HepG2 (cell line): ENCODE data around the gene FBXW12. TPM values are rescaled to one million over a fixed set of nuclear protein-coding genes. Genes with fewer than 3 reads are reported as not detected.

Experiments
- ARNT2 ChIP-seq: sonication (generic); formaldehyde crosslinking; IDR thresholded peaks from 2 replicates; pipeline ENCODE4 v1.8.0; 2022; ENCODE audit warnings: mild to moderate bottlenecking, low read depth, missing genetic modification reagents, moderate library complexity
- CCAR2 ChIP-seq: fragments of 200-400 bp; formaldehyde crosslinking; optimal IDR thresholded peaks from 2 replicates; pipeline ENCODE3; 2018; ENCODE audit warnings: low read depth, mild to moderate bottlenecking, low read length, moderate library complexity
- ERF ChIP-seq: IDR thresholded peaks from 2 replicates; pipeline ENCODE4 v1.6.1; 2018; ENCODE audit warnings: missing biosample characterization, missing genetic modification reagents
- GFI1 ChIP-seq: sonication (generic); formaldehyde crosslinking; IDR thresholded peaks from 2 replicates; pipeline ENCODE4 v1.5.0; 2020; ENCODE audit warnings: missing genetic modification reagents, mild to moderate bottlenecking, borderline replicate concordance
- MZF1 ChIP-seq: sonication (generic); formaldehyde crosslinking; IDR thresholded peaks from 2 replicates; pipeline ENCODE4 v1.8.1; 2023; ENCODE audit warnings: mild to moderate bottlenecking, missing genetic modification reagents, borderline replicate concordance
- NFRKB ChIP-seq: fragments of 450-650 bp; IDR thresholded peaks from 2 replicates; pipeline ENCODE4 v1.6.1; 2017
- RCOR2 ChIP-seq: IDR thresholded peaks from 2 replicates; pipeline ENCODE4 v1.6.1; 2016; ENCODE audit warnings: missing biosample characterization, missing genetic modification reagents
- ZFP36L1 ChIP-seq: sonication (generic); formaldehyde crosslinking; IDR thresholded peaks from 2 replicates; pipeline ENCODE4 v1.8.0; 2022; ENCODE audit warnings: mild to moderate bottlenecking, missing genetic modification reagents, moderate library complexity
- ZNF615 ChIP-seq: sonication (generic); formaldehyde crosslinking; IDR thresholded peaks from 2 replicates; pipeline ENCODE4 v1.5.0; 2020; ENCODE audit warnings: mild to moderate bottlenecking, missing genetic modification reagents, borderline replicate concordance
- ZNF850 ChIP-seq: sonication (generic); formaldehyde crosslinking; conservative IDR thresholded peaks from 2 replicates; pipeline ENCODE4 v1.9.0; 2021; ENCODE audit warnings: mild to moderate bottlenecking, missing genetic modification reagents
- polyA plus RNA-seq, 8 experiments: library from polyadenylated mRNA; depleted of rRNA in 3 of 8; stranded (reverse) in 7 of 8; unstranded in 1 of 8; fragments of >200 nt; fragmentation: Illumina TruSeq in 4 of 8; extraction: Trizol in 4 of 8; gene quantifications; 2 replicates each; pipeline versions ENCODE4 v1.2.1 to v1.2.3, GENCODE V29; 2011 to 2016; ENCODE audit warnings: low read depth in 4 of 8, missing spikeins in 1 of 8, mixed read lengths in 1 of 8; ENCODE audit not compliant: insufficient read depth in 1 of 8
- total RNA-seq, 5 experiments: library from RNA; depleted of rRNA; stranded (reverse); fragments of >200 nt; fragmentation: Illumina TruSeq; extraction: Trizol; gene quantifications; 2 replicates each; pipeline ENCODE4 v1.2.3, GENCODE V29; 2016; ENCODE audit warnings: low read depth in 1 of 5
- TF ChIP-seq, protein P1 (sequence below): sonication (generic); formaldehyde crosslinking; IDR thresholded peaks from 2 replicates; pipeline ENCODE4 v1.5.0; 2020; ENCODE audit warnings: missing genetic modification reagents
- TF ChIP-seq, protein P2 (sequence below): sonication (generic); formaldehyde crosslinking; IDR thresholded peaks from 2 replicates; pipeline ENCODE4 v1.9.0; 2021; ENCODE audit warnings: mild to moderate bottlenecking, missing genetic modification reagents
- TF ChIP-seq, protein P3 (sequence below): sonication (generic); formaldehyde crosslinking; IDR thresholded peaks from 2 replicates; pipeline ENCODE4 v1.8.0; 2022; ENCODE audit warnings: missing genetic modification reagents, mild to moderate bottlenecking, moderate library complexity, borderline replicate concordance
- TF ChIP-seq, protein P4 (sequence below): sonication (generic); formaldehyde crosslinking; IDR thresholded peaks from 2 replicates; pipeline ENCODE4 v1.8.0; 2022; ENCODE audit warnings: mild to moderate bottlenecking, missing genetic modification reagents, borderline replicate concordance

Gene FBXW12
- total and polyA plus RNA-seq, 2 of the 13 experiments (the other 11 are each of a cell fraction or from before 2014, with no cell fraction given), result not detected

DNA sequence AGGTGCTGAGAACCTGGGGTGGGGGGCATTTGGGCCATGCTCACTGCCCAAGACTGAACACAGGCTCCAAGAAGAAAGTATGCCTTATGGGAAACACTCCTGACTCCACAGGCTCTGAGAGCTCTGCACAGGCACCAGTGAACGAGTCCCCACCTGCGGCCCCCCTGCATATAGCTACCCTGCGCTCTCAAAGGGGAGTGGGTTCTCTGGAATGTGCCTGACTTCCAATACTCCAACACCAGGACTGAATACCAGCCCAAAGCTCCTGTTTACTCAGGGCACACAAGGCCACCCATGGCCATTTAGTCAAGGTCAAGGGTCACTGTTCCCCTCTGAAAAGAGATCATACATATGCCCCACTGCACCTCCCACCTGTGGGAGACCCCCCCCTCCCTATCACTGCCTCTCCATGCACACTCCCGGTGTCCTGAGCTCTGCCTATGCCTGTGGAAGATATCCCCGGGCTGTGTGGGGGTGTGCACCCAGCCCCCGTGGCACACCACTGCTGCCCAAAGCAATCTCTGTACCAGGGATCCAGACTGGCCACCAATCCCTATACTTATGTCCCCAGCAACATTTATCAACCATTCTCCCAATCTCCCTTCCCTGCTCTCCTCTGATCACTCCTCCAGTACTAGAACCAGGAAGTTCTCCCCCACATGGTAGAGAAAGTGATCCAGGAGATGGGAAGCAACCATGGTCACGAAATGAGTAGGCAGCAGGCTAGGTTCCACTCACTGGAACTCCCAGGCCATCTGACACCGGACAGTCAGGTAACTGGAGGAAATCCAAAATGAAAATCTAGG lies 59.4 kb downstream of the FBXW12 start (continued):
- TF ChIP-seq, protein P1, sequence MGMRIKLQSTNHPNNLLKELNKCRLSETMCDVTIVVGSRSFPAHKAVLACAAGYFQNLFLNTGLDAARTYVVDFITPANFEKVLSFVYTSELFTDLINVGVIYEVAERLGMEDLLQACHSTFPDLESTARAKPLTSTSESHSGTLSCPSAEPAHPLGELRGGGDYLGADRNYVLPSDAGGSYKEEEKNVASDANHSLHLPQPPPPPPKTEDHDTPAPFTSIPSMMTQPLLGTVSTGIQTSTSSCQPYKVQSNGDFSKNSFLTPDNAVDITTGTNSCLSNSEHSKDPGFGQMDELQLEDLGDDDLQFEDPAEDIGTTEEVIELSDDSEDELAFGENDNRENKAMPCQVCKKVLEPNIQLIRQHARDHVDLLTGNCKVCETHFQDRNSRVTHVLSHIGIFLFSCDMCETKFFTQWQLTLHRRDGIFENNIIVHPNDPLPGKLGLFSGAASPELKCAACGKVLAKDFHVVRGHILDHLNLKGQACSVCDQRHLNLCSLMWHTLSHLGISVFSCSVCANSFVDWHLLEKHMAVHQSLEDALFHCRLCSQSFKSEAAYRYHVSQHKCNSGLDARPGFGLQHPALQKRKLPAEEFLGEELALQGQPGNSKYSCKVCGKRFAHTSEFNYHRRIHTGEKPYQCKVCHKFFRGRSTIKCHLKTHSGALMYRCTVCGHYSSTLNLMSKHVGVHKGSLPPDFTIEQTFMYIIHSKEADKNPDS (CRISPR knock-in tag), result peak; percentile 86; the same call in 1 of the 2 replicates
- TF ChIP-seq GFI1 (CRISPR knock-in tag) (peak; percentile 61), ZNF850 (CRISPR knock-in tag) (no peak), RCOR2 (CRISPR knock-in tag) (peak; percentile 32; the same call in 1 of the 2 replicates), NFRKB (no peak), MZF1 (CRISPR knock-in tag) (0 out of 2 replicates have a peak, but pooled peaks have one; percentile 21), ZNF615 (no peak), ARNT2 (CRISPR knock-in tag) (peak; percentile 46; the same call in 1 of the 2 replicates), ZFP36L1 (CRISPR knock-in tag) (no peak), ERF (peak; percentile 36; the same call in 1 of the 2 replicates), CCAR2 (no peak)
- TF ChIP-seq, protein P2, sequence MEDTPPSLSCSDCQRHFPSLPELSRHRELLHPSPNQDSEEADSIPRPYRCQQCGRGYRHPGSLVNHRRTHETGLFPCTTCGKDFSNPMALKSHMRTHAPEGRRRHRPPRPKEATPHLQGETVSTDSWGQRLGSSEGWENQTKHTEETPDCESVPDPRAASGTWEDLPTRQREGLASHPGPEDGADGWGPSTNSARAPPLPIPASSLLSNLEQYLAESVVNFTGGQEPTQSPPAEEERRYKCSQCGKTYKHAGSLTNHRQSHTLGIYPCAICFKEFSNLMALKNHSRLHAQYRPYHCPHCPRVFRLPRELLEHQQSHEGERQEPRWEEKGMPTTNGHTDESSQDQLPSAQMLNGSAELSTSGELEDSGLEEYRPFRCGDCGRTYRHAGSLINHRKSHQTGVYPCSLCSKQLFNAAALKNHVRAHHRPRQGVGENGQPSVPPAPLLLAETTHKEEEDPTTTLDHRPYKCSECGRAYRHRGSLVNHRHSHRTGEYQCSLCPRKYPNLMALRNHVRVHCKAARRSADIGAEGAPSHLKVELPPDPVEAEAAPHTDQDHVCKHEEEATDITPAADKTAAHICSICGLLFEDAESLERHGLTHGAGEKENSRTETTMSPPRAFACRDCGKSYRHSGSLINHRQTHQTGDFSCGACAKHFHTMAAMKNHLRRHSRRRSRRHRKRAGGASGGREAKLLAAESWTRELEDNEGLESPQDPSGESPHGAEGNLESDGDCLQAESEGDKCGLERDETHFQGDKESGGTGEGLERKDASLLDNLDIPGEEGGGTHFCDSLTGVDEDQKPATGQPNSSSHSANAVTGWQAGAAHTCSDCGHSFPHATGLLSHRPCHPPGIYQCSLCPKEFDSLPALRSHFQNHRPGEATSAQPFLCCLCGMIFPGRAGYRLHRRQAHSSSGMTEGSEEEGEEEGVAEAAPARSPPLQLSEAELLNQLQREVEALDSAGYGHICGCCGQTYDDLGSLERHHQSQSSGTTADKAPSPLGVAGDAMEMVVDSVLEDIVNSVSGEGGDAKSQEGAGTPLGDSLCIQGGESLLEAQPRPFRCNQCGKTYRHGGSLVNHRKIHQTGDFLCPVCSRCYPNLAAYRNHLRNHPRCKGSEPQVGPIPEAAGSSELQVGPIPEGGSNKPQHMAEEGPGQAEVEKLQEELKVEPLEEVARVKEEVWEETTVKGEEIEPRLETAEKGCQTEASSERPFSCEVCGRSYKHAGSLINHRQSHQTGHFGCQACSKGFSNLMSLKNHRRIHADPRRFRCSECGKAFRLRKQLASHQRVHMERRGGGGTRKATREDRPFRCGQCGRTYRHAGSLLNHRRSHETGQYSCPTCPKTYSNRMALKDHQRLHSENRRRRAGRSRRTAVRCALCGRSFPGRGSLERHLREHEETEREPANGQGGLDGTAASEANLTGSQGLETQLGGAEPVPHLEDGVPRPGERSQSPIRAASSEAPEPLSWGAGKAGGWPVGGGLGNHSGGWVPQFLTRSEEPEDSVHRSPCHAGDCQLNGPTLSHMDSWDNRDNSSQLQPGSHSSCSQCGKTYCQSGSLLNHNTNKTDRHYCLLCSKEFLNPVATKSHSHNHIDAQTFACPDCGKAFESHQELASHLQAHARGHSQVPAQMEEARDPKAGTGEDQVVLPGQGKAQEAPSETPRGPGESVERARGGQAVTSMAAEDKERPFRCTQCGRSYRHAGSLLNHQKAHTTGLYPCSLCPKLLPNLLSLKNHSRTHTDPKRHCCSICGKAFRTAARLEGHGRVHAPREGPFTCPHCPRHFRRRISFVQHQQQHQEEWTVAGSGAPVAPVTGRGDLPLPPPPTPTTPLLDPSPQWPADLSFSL (CRISPR knock-in tag), result no peak
- TF ChIP-seq, protein P3, sequence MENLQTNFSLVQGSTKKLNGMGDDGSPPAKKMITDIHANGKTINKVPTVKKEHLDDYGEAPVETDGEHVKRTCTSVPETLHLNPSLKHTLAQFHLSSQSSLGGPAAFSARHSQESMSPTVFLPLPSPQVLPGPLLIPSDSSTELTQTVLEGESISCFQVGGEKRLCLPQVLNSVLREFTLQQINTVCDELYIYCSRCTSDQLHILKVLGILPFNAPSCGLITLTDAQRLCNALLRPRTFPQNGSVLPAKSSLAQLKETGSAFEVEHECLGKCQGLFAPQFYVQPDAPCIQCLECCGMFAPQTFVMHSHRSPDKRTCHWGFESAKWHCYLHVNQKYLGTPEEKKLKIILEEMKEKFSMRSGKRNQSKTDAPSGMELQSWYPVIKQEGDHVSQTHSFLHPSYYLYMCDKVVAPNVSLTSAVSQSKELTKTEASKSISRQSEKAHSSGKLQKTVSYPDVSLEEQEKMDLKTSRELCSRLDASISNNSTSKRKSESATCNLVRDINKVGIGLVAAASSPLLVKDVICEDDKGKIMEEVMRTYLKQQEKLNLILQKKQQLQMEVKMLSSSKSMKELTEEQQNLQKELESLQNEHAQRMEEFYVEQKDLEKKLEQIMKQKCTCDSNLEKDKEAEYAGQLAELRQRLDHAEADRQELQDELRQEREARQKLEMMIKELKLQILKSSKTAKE, result peak; percentile 45; the same call in 1 of the 2 replicates
- TF ChIP-seq, protein P4, sequence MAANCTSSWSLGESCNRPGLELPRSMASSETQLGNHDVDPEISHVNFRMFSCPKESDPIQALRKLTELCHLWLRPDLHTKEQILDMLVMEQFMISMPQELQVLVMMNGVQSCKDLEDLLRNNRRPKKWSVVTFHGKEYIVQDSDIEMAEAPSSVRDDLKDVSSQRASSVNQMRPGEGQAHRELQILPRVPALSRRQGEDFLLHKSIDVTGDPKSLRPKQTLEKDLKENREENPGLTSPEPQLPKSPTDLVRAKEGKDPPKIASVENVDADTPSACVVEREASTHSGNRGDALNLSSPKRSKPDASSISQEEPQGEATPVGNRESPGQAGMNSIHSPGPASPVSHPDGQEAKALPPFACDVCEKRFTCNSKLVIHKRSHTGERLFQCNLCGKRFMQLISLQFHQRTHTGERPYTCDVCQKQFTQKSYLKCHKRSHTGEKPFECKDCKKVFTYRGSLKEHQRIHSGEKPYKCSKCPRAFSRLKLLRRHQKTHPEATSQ (CRISPR knock-in tag), result no peak
